Neuron (in vitro differentiated cells): ENCODE data around the gene PDE4D.
"Not testable (repeated sequence)": the region's sequence is repeated elsewhere in the genome, so short reads cannot be mapped to it uniquely, and the experiment has no call there.

Experiments
- H2AFZ ChIP-seq: one replicate; pipeline ENCODE4 v1.6.1; 2013; ENCODE audit warnings: low read depth, mild to moderate bottlenecking, inconsistent platforms, low read length, moderate library complexity
- H3K27me3 ChIP-seq: one replicate; pipeline ENCODE4 v1.6.1; 2013; ENCODE audit warnings: low read length; ENCODE audit not compliant: insufficient read depth
- H3K36me3 ChIP-seq: one replicate; pipeline ENCODE4 v1.6.1; 2013; ENCODE audit warnings: low read length; ENCODE audit not compliant: insufficient read depth
- H3K4me1 ChIP-seq: one replicate; pipeline ENCODE4 v1.6.1; 2013; ENCODE audit warnings: low read length; ENCODE audit not compliant: insufficient read depth
- H3K4me3 ChIP-seq: 2 replicates; pipeline ENCODE4 v1.5.1; 2013; ENCODE audit warnings: mild to moderate bottlenecking, low read length, moderate library complexity
- H3K9me3 ChIP-seq: one replicate; pipeline ENCODE4 v1.6.1; 2013; ENCODE audit warnings: low read length

PDE4D gene

DNA sequence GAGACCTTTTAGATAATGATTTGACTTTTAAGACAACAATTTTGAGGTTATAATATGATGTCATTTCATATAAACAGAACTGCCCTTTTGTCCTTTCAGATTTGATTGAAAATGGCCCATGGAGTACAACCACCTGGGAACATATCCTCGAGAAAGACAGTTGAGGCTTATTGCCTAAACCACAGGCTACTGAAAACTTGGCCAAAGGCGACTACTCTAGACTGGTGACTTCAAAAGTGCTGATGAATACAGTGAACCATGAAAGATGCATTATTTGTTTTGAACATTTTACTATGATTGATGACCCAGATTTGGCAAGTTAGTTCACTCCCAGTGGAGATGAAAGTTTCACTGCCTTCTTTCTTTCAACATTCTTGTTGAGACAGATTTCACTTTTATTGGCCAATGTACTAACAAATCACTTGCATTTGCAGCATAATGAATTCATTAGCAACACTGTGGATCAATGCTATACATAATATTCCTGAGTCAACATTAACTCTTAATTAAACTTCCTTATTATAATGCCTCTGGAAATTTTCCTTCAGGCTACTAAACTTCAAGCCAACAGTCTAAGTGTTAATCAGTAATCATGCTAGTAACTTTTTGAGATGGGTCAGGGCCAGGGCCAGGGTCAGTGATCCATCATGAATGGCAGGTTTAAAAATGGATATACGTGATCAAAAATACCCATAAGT, 830.4 kb downstream of the PDE4D start:
- H3K27me3 ChIP-seq: no peaks in the 10 kb centered on the region

DNA sequence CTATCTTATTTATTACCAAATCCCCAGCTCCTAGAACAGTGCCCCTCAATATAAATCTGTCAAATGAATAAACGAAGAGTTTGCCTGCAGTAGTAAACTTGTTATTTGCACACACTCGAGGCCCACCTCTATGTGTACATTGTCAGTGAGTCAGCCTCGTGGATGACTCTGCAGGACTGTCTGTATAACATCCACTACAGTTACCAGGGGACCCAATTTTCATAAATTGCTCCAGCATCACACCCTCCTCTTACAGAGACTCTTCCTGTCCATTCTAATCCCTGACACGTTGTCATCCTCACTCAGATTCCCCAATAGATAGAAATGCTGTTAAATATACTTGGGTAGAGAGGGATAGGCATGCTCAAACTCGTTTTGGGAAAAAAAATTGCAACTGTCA, 832.1 kb downstream of the PDE4D start:
- no peak overlapping the region for H3K4me3 ChIP-seq
- peaks cover 2% of the 10 kb centered on the region for H3K9me3 ChIP-seq
- H3K36me3 ChIP-seq: no peaks in the 10 kb centered on the region
- H3K4me1 ChIP-seq: no peaks in the 10 kb centered on the region
- H2AFZ ChIP-seq: no peak overlapping the region
- no peaks in the 10 kb centered on the region for H3K27me3 ChIP-seq

More for the DNA sequence above, 830.4 kb downstream of the PDE4D start:
- peaks cover 2% of the 10 kb centered on the region for H3K4me1 ChIP-seq
- peaks cover 2% of the 10 kb centered on the region for H3K9me3 ChIP-seq
- no peak overlapping the region for H3K4me3 ChIP-seq
- H3K36me3 ChIP-seq: no peaks in the 10 kb centered on the region
- H2AFZ ChIP-seq: no peak overlapping the region

DNA sequence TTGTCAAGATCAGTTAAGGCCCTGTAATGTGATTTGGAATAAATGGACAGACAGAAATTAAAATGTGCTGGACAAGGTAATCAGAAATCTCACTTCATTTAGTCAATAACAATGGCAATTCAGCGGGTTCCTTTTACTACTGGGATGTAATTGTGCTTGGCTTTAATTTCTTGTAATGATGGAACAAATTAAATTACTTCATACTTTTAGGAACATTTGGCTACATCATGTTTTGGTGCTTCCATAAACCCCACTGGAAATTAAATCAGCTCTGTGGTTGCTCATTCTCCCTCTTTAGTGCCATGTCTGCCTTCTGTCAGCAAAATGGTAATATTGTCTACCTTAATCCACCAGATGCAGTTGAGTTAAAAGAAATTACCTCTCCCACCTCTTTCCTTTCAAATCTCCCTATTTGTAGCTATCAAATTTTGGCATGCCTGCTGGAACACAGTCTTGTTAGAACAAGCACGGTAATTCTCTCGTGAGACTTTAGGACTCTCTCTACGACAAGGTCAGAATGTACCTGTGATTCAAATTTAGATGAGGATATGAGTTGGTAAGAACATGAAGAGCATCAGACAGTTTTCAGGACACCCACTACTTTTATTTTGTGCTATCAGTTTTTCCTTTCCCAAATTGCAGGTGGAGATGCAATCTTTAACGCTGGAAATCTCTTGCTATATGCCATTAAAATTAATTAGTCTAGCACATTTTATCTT, 834.4 kb downstream of the PDE4D start:
- Histone ChIP-seq H3K36me3 (no peaks in the 10 kb centered on the region), H3K4me1 (peaks cover 6% of the 10 kb centered on the region), H3K9me3 (no peaks in the 10 kb centered on the region), H3K4me3 (no peak overlapping the region), H2AFZ (no peak overlapping the region), H3K27me3 (no peaks in the 10 kb centered on the region)

DNA sequence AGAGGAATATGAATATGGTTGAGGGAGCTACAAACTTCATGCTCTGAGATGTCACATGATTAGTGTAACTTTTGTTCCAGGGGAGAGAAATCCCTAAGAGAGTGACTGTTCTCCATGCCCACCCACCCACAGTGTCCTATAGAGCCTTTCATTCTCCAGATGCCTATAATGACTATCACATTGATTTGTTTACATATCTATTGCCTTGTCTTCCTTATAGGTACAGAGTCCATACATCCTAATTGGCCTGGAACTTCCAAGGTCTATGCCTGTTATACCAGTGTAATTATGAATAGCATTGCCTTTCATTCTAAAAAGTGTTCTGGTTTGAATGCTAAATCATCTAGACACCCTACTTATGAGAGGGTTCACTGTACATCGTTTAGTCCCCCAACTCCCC, 835.3 kb downstream of the PDE4D start:
- peaks cover 6% of the 10 kb centered on the region for H3K4me1 ChIP-seq
- H3K9me3 ChIP-seq: no peaks in the 10 kb centered on the region
- H3K27me3 ChIP-seq: no peaks in the 10 kb centered on the region
- no peaks in the 10 kb centered on the region for H3K36me3 ChIP-seq
- H2AFZ ChIP-seq: no peak overlapping the region
- no peak overlapping the region for H3K4me3 ChIP-seq

DNA sequence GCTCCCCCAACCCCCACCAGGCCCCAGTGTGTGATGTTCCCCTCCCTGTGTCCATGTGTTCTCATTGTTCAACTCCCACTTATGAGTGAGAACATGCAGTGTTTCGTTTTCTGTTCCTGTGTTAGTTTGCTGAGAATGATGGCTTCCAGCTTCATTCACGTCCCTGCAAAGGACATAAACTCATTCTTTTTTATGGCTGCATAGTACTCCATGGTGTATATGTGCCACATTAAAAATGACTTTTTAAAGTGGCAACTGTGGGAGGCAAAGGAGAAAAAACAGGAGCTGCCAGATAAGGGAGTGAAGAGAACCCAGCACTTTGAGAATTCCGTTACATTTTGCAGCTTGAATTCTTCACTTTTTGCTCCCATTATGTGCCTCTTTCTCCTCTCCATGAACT, 836.9 kb downstream of the PDE4D start:
- H3K9me3 ChIP-seq: not testable (repeated sequence)
- H3K4me1 ChIP-seq: peaks cover 14% of the 10 kb centered on the region

DNA sequence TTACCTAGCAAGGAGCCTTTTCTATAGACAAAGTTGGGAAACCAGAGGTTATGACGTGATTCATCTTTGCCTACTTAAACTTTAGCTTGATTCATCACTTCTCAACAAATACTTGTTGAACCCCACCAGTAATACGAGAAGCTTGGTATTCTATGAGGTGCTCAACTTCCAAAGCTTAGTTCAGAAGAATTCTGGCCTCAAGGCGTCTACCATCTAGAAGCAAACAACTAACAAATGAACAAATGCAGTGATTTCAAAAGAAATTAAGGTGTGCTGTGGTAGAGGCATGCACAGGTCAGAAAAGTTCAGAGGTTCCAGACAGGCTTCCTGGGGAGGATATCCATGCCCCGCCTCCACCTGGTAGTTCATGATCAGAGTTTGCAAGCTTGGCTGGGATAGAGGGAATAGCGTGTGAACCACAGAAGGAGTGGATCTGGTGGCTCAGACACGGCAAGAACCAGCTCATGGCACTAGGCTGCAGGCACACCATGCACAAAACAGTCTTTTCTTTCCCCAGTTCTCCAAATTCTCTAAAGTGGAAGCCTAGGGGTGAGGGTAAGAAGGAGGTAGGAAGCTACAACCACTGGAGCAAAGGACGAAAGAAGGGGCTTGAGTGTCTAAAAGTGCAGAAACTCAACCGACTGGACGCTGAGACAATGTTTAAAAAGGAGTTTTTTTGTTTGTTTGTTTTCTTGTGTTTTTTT, 837.6 kb downstream of the PDE4D start:
- Histone ChIP-seq H2AFZ (no peak overlapping the region), H3K4me3 (no peak overlapping the region), H3K9me3 (no peaks in the 10 kb centered on the region), H3K36me3 (no peaks in the 10 kb centered on the region), H3K27me3 (no peaks in the 10 kb centered on the region), H3K4me1 (peaks cover 14% of the 10 kb centered on the region)

More for the DNA sequence above, 836.9 kb downstream of the PDE4D start:
- not testable (repeated sequence) for H3K4me3 ChIP-seq, H3K27me3 ChIP-seq, H3K36me3 ChIP-seq, H2AFZ ChIP-seq

DNA sequence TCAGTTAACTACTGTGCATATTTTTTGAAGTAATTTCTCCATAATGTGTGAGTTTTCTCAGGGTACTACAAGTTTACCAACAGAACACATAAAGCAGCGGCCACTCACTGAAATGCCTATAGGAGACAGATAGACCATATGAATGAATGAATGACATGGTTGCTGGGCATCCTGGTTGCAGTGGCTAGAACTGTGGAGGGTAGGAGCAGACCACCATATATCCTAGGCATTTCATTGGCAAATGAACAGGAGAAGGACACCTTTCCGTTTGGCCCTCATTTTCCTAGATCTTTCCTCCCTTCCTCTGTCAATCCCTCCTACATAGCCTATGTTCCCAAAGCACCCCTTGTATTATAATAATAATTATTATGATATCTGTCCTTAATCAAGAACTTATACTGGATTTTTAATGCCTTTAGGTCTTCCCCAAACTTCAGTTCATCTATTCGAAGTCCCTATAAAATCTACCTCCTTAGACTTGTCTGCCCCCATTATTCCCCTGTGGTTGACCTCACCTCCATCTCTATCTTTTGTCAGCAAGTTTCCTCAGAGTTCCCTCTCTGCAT, 838.5 kb downstream of the PDE4D start:
- peaks cover 14% of the 10 kb centered on the region for H3K4me1 ChIP-seq
- H3K27me3 ChIP-seq: no peaks in the 10 kb centered on the region
- no peak overlapping the region for H2AFZ ChIP-seq
- no peaks in the 10 kb centered on the region for H3K9me3 ChIP-seq
- H3K4me3 ChIP-seq: no peak overlapping the region
- H3K36me3 ChIP-seq: no peaks in the 10 kb centered on the region

DNA sequence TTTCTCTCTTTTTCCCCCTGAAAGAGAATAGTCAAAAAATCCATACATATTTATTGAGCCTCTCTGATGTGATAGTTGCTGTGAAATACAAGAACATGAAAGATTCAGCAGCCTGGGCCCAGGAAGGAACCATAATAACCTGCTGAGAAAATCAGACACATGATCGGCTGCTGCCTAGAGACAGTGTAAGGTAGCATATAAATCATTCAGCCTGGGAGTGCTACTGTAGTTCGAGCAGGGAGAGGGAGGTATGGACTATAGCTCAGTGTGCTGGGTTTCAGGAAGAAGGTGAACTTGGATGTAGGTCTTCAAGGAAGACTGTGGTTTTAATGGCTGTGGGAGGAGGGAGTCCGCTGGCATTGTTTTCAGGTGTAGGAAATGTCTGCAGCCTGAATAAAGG, 841.6 kb downstream of the PDE4D start:
- no peaks in the 10 kb centered on the region for H3K36me3 ChIP-seq
- no peaks in the 10 kb centered on the region for H3K27me3 ChIP-seq
- no peaks in the 10 kb centered on the region for H3K9me3 ChIP-seq
- H2AFZ ChIP-seq: no peak overlapping the region
- H3K4me3 ChIP-seq: no peak overlapping the region
- peaks cover 24% of the 10 kb centered on the region for H3K4me1 ChIP-seq

DNA sequence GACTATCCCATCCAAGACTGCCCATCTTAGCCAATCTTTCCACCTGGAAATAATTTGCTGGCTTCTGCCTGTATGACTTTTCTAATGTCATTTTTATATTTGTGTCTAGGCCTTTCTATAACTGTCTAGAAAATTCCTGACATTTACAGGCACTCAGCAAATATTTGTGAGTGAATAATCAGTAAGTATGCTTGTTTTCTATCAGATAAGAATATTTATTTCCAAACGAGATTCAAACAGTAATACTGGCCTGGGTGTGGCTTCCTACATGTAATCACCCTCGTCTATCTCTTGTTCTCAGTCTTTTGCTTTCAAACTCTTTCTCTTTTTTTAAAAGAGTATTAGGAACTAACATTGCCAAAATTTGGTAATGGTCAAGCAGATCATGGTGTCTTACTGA, 844.4 kb downstream of the PDE4D start:
- Histone ChIP-seq H3K27me3 (no peaks in the 10 kb centered on the region), H3K4me3 (no peak overlapping the region), H2AFZ (no peak overlapping the region), H3K36me3 (no peaks in the 10 kb centered on the region), H3K4me1 (peaks cover 17% of the 10 kb centered on the region), H3K9me3 (no peaks in the 10 kb centered on the region)

DNA sequence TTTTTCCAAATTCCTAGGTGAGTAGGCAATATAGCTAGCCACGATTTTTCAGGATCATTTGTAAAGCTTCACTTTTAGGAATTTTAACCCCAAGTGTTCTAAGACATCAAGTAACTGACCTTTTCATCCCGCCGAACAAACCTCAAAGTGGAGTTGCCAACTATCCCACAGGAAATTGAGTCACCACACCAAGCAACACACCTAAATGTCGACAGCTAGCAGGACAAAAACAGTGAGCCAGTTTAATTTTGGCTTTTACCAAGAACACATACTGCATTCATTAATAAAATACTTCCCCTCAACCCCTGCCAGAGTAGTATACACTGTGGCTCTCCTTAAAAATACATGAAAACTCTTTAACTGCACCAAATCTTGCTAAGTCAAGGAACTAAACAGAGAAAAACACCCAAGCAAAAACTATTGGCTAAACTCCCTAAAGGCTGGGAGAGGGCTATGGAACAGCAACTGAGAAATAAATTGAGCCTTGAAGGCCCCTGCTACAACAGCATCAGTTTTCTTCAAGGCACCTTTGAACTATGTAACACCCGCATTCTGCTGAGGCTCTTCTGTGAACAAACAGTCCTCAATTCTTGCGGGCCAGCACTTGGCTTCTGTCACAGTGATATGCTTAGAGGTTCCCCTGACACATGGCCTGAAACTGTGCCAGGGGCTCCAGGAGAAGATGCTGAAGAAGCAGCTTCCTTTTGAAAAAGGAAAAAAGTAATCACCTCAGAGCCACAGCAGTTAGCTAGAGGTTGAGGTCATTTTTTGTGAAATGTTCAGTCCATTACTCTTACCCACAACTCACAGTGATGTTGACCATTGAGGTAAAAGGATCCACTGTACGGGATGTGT, 851.1 kb downstream of the PDE4D start:
- Histone ChIP-seq H3K4me3 (no peak overlapping the region), H3K36me3 (no peaks in the 10 kb centered on the region), H2AFZ (no peak overlapping the region), H3K9me3 (no peaks in the 10 kb centered on the region), H3K4me1 (peaks cover 11% of the 10 kb centered on the region), H3K27me3 (no peaks in the 10 kb centered on the region)

DNA sequence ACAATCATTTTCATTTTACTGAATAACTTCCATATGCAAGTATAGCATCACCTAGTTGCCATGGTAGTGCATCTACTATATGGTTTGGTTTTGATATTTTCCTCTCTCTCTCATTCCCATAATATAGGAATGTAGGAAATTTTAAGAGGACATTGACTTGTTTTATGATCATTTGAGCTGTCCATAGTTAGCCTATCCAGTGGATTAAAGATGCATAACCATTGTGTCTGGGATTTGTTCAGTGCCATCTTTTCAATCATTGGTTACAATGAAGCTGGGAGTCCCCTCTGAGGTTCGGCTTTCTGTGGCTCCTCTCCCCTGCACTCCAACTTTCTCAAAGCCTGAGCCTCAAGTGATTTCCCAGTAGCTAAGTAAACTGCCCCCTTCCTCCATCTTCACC, 852.2 kb downstream of the PDE4D start:
- no peaks in the 10 kb centered on the region for H3K36me3 ChIP-seq
- H2AFZ ChIP-seq: no peak overlapping the region
- H3K9me3 ChIP-seq: no peaks in the 10 kb centered on the region
- H3K4me3 ChIP-seq: no peak overlapping the region
- peaks cover 21% of the 10 kb centered on the region for H3K4me1 ChIP-seq
- no peaks in the 10 kb centered on the region for H3K27me3 ChIP-seq

DNA sequence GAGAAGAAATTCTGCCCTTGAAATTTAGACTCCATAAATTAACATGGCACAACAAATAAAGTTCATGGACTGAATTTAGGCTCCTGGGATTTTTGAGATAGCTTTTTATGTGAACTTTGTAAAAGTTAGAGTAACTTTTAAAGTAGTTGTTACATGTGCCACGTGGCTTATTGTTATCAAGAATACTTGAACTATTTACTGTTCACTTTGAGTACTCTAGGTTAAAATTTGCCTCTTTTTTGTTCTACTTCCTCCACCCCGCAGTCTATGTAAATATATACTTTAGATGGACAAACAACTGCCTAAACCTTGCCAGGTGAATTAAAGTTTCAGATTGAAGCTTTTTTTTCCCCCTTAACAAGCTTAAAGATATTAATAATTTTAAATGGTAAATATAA, 852.7 kb downstream of the PDE4D start:
- no peaks in the 10 kb centered on the region for H3K36me3 ChIP-seq
- peaks cover 22% of the 10 kb centered on the region for H3K4me1 ChIP-seq
- no peaks in the 10 kb centered on the region for H3K9me3 ChIP-seq
- H2AFZ ChIP-seq: no peak overlapping the region
- no peaks in the 10 kb centered on the region for H3K27me3 ChIP-seq
- H3K4me3 ChIP-seq: no peak overlapping the region
